PC-9 (cell line): ENCODE results near the gene NAT8L.

Source experiments
- EZH2 ChIP-seq: fragments of 200-600 bp; sonication (generic); IDR thresholded peaks from 2 replicates; pipeline ENCODE4 v1.8.0; 2017; ENCODE audit warnings: antibody characterized with exemption, low read depth
- TF ChIP-seq, protein P1 (sequence below): fragments of 200-600 bp; sonication (generic); conservative IDR thresholded peaks from 2 replicates; pipeline ENCODE4 v1.6.1; 2017; ENCODE audit warnings: mixed run types, antibody characterized with exemption, mild to moderate bottlenecking, moderate library complexity

- TF ChIP-seq, protein P1, sequence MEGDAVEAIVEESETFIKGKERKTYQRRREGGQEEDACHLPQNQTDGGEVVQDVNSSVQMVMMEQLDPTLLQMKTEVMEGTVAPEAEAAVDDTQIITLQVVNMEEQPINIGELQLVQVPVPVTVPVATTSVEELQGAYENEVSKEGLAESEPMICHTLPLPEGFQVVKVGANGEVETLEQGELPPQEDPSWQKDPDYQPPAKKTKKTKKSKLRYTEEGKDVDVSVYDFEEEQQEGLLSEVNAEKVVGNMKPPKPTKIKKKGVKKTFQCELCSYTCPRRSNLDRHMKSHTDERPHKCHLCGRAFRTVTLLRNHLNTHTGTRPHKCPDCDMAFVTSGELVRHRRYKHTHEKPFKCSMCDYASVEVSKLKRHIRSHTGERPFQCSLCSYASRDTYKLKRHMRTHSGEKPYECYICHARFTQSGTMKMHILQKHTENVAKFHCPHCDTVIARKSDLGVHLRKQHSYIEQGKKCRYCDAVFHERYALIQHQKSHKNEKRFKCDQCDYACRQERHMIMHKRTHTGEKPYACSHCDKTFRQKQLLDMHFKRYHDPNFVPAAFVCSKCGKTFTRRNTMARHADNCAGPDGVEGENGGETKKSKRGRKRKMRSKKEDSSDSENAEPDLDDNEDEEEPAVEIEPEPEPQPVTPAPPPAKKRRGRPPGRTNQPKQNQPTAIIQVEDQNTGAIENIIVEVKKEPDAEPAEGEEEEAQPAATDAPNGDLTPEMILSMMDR = no peak
- no peak for TF ChIP-seq EZH2
These were observed 44.2 kb downstream of the NAT8L start for GRCh38 chr4:2103127-2103842.
